ENCODE results near the gene TEX12.

- TF ChIP-seq CTCF (IDR thresholded peaks at IDR 0.05) (no peak), POLR2A (IDR thresholded peaks at IDR 0.05) (no peak)
Measured at GRCh38 chr11:112179601-112180000, 12.4 kb downstream of the TEX12 start.
